Stimulated activated CD4-positive, alpha-beta T cell treated with anti-CD3 and anti-CD28 coated beads, Interleukin-15, amount 100 ng/mL, for 48 hours (primary cell): Measurements from ENCODE around the gene SH3BGRL.

Experiments used
- DNase-seq, 2 donors: peaks; one replicate each; pipeline ENCODE4 v3.0.0-alpha.2; 2020; ENCODE audit warnings: low read depth in 2 of 2

The SH3BGRL gene

GRCh38 chrX:81201671-81202455 lies at the start of gene SH3BGRL, which contains the start of gene HMGN5:
TSS of gene SH3BGRL (plus strand) at chrX:81202102. CDS start at chrX:81202201, 99 bp downstream.
TSS of gene HMGN5 (minus strand) at chrX:81201913. CDS start at chrX:81121549, 80,364 bp downstream.
- DNase-seq, result peak; percentile 47 to 54

GRCh38 chrX:81168391-81168790 lies 33.5 kb upstream of the SH3BGRL start:
- no peak for DNase-seq

GRCh38 chrX:81174286-81174685 lies 27.6 kb upstream of the SH3BGRL start:
- no peak for DNase-seq

GRCh38 chrX:81195259-81195658 lies 6.6 kb upstream of the SH3BGRL start:
- DNase-seq, result no peak

- peak; percentile 12 to 50 for DNase-seq
These were observed 6.2 kb upstream of the SH3BGRL start for GRCh38 chrX:81195712-81196111.

GRCh38 chrX:81201071-81201470 lies 831 bp upstream of the SH3BGRL start:
- no peak for DNase-seq

GRCh38 chrX:81202456-81202819 lies 536 bp downstream of the SH3BGRL start:
- no peak for DNase-seq

- no peak for DNase-seq
These were observed 1.0 kb downstream of the SH3BGRL start for GRCh38 chrX:81202943-81203342.

- DNase-seq, result no peak
These were observed 3.6 kb downstream of the SH3BGRL start for GRCh38 chrX:81205551-81205950.

GRCh38 chrX:81206476-81206875 lies 4.6 kb downstream of the SH3BGRL start:
- DNase-seq, result no peak

- DNase-seq, result no peak
These were observed 7.0 kb downstream of the SH3BGRL start for GRCh38 chrX:81208916-81209315.

- no peak for DNase-seq
These were observed 13.8 kb downstream of the SH3BGRL start for GRCh38 chrX:81215685-81216084.

GRCh38 chrX:81229229-81229628 lies 27.3 kb downstream of the SH3BGRL start:
- no peak for DNase-seq

GRCh38 chrX:81229901-81230300 lies 28.0 kb downstream of the SH3BGRL start:
- no peak for DNase-seq

- no peak for DNase-seq
These were observed 29.6 kb downstream of the SH3BGRL start for GRCh38 chrX:81231476-81231875.

GRCh38 chrX:81232218-81232617 lies 30.3 kb downstream of the SH3BGRL start:
- DNase-seq, result no peak

- DNase-seq, result no peak
These were observed 35.6 kb downstream of the SH3BGRL start for GRCh38 chrX:81237516-81237915.

- DNase-seq, result no peak
These were observed 36.3 kb downstream of the SH3BGRL start for GRCh38 chrX:81238166-81238565.

GRCh38 chrX:81240701-81241331 lies 38.9 kb downstream of the SH3BGRL start:
- DNase-seq, result no peak

- no peak for DNase-seq
These were observed 39.9 kb downstream of the SH3BGRL start for GRCh38 chrX:81241753-81242152.

GRCh38 chrX:81255876-81256275 lies 54.0 kb downstream of the SH3BGRL start:
- DNase-seq, result no peak

- no peak for DNase-seq
These were observed 55.9 kb downstream of the SH3BGRL start for GRCh38 chrX:81257817-81258216.

GRCh38 chrX:81259020-81259713 lies 57.3 kb downstream of the SH3BGRL start:
- DNase-seq, result no peak
